ENCODE data around the gene ZNF10.

The ZNF10 gene

DNA sequence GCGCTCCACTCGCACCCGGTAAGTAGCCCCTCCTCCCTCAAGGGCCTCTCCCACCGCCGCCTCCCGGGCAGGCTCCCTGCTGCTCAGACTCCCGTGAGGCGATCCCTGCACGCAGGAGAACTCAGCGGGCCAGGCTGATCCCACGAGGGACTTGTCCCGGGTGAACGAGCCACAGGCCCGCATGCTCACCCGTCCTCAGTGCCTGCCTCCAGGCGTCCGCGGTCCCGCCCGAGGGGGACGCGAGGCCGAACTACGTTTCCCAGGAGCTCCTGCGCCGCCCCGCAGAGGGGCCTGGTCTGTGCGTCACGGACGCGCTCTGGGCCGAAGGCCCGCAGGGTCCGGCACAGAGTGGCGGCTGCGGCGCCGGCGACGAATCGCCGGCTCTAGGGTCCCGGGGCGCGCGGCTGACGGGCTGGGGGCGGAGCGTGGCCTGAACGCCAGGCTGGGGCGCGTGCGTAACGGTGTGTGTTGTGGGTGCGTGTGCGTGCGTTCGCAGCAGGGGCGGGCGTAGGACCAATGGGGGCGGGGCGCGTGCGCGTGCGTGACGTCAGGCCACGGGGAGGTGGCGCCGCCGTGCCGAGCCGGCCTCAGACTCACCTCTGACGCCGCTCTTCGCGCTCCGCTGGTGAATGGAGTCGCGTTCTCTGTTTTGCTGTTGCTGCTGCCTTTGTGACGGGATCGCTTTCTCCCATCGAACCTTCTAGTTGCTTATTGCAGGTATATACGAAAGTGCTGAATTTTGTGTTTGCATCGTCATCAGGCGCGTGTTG, at the start of gene ZNF10, which contains the start of gene ZNF891:
TSS of gene ZNF10 (plus strand) at position 590 of the 770 bp plus-strand sequence. CDS start 13,866 bp downstream, outside the sequence.
TSS of gene ZNF891 (minus strand) at position 237 of the 770 bp plus-strand sequence. CDS start 8,356 bp downstream, outside the sequence.
- peak; percentile 88 to 96 for DNase-seq (ENCODE audit: extremely low read depth in 1 of 2, low read depth in 1 of 2)

DNA sequence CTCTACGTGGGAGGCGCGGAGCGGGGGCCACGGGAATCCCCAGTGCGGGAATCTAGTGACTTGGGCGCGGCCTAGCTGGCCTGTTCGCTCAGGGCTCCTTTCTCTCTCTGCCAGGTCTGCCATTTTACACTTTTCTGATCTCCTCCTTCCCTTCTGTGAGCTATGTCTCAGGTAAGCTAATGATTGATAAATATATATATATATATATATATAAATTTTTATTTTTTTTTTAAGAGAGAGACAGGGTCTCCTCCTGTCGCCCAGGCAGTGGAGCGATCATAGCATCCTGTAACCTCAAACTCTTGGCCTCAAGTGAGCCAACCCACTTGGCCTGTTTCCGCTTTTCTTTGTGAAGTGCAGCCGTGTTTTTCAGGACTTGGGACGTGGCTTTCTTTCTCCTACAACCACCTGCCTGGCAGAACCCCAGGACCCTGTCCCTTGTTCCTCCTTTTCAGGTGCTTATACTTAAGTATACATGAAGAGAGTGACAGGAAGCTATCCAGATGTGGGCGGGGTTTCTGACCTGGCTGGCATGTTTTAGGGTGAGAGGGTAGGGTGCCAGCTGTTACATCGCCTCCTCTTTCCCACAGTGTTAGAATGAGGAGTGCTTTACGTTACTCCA, 49.2 kb upstream of the ZNF10 start:
- no peak for DNase-seq (ENCODE audit: extremely low read depth in 1 of 2, low read depth in 1 of 2)

DNA sequence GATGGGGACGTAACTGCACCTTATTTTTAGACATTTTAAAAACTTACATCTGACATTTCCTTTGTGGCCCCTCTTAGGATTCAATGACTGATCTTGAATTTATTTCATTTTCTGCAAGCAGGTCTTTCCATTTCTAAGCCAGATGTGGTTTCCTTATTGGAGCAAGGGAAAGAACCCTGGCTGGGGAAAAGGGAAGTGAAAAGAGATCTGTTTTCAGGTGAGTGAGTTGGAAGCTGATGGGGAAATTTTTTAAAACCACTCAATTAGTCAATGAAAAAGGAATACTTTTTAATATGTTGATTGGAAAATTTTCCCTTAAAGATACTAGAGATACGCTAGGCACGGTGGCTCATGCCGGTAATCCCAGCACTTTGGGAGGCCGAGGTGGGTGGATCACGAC, 47.1 kb upstream of the ZNF10 start:
- no peak for DNase-seq (ENCODE audit: extremely low read depth in 1 of 2, low read depth in 1 of 2)

DNA sequence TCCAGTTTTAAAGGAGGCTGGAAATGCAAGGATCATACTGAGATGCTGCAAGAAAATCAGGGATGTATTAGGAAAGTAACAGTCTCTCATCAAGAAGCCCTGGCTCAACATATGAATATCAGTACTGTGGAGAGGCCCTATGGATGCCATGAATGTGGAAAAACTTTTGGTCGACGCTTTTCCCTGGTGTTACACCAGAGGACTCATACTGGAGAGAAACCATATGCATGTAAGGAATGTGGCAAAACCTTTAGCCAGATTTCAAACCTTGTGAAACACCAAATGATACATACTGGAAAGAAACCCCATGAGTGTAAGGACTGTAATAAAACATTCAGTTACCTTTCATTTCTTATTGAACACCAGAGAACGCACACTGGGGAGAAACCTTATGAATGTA, 24.8 kb upstream of the ZNF10 start:
- DNase-seq (ENCODE audit: extremely low read depth in 1 of 2, low read depth in 1 of 2) = no peak

DNA sequence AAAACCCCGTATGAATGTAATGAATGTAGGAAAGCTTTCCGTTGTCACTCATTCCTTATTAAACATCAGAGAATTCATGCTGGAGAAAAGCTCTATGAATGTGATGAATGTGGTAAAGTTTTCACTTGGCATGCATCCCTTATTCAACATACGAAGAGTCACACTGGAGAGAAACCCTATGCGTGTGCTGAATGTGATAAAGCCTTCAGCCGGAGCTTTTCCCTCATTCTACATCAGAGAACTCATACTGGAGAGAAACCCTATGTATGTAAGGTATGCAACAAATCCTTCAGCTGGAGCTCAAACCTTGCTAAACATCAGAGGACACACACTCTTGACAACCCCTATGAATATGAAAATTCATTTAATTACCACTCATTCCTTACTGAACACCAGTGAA, 24.2 kb upstream of the ZNF10 start:
- DNase-seq (ENCODE audit: extremely low read depth in 1 of 2, low read depth in 1 of 2) = no peak

DNA sequence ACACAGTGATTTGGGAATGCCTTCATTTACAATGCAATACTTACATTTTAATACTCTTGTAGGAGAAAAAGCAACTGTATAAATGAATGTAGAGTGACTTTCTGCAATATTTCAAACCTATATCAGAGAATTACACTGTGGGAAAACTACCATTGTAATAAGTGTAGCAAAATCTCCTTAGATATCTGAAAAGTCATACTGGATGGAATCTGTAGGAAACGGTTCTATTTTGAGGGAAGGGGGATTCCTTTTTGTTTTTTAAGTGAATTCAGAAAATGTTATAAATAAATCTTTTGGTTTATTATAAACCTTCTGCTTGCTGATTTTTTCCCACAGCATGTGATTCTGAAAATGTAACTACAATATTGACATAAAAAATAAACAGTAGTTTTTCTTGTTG, 23.3 kb upstream of the ZNF10 start:
- no peak for DNase-seq (ENCODE audit: extremely low read depth in 1 of 2, low read depth in 1 of 2)

DNA sequence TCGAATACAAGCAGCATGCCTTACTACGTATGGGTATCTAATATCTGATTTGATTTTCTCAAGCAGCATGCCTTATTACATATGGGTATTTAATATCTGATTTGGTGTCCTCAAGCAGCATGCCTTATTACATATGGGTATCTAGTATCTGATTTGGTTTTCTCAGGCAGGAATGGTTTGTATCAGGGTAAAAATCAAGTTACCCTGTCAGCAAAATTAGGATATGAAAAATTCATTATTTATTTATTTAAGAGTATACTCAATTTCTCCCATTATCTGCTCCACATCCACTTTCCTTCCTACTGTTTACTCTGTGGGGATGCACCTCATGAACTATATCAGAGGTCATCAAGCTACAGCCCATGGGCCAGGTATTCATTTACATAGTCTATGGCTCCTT, 22.3 kb upstream of the ZNF10 start:
- no peak for DNase-seq (ENCODE audit: extremely low read depth in 1 of 2, low read depth in 1 of 2)

DNA sequence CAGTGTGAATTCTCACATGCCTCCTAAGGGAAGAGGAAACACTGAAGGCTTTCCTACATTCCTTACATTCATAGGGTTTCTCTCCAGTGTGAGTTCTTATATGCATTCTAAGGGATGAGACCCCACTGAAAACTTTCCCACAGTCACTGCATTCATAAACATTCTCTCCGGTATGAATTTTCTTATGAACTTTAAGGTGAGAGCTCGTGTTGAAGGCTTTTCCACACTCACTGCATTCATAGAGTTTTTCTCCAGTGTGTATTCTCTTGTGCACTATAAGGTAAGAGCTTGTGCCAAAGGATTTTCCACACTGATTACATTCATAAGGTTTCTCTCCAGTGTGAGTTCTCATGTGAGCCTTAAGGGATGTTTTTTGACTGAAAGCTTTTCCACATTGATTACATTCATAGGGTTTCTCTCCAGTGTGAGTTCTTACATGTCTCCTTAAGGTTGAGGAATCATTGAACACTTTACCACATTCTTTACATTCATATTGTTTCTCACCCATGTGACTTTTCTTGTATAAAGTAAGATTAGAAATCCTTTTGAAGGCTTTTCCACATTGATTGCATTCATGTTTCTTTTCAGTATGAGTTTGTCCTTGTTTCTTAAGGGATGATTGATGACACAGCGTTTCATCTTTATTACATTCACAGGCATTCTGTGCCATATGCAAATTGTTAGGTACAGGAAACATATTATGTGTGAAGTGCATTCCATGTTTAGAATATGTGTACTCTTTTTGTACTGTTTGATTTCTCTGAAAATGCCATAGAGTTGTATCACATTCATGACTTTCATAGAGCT, 9.8 kb upstream of the ZNF10 start:
- DNase-seq (ENCODE audit: extremely low read depth in 1 of 2, low read depth in 1 of 2) = no peak

DNA sequence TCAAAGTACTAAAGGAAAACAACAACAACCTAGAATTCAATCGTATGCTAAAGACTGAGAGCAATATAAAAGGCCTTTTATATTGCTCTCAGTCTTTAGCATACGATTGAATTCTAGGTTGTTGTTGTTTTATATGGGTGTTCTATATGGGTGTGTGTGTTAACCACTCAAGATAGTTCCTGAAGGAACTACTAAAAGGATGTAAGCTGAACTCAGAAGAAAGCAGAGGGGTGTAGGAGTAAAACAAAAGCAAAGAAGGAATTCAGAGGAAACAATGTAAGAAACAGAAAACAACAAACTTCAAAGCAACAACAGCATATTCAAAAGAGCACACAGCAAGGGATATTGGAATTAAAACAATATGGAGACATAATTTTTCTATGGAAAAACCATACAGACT, 5.8 kb upstream of the ZNF10 start:
- DNase-seq (ENCODE audit: extremely low read depth in 1 of 2, low read depth in 1 of 2) = no peak

DNA sequence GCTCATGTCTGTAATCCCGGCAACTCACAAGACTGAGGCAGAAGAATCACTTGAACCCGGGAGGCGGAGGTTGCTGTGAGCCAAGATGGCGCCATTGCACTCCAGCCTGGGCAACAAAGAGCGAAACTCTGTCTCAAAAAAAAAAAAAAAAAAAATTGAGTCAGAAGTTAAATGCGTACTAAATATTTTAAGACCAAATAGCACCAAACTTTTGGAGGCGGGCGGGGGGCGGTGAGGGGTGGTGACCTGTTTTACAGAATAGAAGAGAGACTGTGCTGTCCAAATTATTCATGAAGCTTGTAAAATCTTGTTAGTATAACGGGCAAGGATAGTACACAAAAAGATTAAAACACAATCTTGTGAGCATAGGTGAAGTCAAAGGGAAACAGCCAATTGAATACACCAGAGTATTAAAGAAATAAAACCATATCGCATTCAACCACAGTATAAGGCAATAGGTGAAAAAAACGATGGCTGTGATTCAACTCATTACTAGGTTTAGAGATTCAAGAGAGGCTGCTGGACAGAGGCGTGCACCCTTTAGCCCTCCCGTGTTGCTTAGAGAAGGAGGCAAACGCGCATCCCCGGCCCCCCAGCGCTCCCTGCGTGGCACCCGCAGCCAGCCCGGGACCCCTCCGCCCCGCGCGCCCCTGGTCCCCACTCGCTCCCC, 924 bp upstream of the ZNF10 start:
- DNase-seq (ENCODE audit: extremely low read depth in 1 of 2, low read depth in 1 of 2) = no peak

DNA sequence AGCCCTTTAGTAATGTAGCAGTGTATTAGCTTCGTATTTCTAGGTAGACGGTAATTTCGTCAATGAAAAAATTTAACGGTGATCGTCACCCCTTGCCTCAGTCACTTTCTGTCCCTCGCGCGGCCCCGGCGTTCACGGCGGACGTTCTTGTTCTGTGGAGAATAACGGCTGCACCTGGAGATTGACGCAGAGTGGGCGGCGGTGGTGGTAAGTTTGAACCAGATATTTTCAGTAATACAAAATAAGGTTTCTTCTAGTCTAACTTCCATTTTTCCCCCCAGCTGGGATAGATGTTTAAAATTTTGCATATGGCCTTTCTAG, 341 bp downstream of the ZNF10 start:
- peak; percentile 1 to 19 for DNase-seq (ENCODE audit: extremely low read depth in 1 of 2, low read depth in 1 of 2)

DNA sequence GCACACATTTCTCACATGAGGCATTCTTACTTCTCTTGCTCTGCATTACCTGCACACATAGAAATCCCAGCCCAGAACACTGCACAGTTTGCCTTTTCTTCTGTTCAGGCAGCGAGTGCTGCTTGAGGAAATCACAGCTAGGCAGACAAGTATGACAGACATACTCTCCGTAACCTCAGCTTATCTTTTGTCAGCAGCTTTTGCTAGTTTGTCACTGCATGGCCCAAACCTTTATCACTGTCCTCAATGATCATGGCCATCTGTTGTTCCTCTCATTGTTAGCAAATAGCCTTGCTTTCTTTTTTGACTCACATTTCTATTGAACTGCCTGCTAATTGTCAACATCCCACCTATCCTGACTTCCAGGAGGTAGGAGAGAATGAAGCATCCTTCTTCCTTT, 5.3 kb downstream of the ZNF10 start:
- no peak for DNase-seq (ENCODE audit: extremely low read depth in 1 of 2, low read depth in 1 of 2)

DNA sequence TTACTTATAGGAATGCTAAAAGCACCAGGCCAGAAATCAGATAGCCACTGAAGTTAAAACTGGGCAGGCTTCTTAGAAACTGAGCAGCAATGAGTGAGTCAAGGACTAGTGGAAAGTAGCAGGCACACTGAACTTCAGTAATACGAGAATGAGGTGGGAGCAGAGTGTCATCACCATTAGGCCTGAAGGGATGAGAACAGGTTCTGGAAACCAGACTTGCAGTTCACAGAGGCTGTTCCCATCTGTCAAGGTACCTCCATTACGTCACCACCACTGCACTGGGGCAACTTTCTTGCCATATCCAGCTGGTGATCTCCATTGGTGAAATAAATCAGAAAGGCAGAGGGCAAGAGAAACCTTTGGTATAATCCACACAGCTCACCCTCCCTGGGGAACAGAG, 15.6 kb downstream of the ZNF10 start:
- no peak for DNase-seq (ENCODE audit: extremely low read depth in 1 of 2, low read depth in 1 of 2)

DNA sequence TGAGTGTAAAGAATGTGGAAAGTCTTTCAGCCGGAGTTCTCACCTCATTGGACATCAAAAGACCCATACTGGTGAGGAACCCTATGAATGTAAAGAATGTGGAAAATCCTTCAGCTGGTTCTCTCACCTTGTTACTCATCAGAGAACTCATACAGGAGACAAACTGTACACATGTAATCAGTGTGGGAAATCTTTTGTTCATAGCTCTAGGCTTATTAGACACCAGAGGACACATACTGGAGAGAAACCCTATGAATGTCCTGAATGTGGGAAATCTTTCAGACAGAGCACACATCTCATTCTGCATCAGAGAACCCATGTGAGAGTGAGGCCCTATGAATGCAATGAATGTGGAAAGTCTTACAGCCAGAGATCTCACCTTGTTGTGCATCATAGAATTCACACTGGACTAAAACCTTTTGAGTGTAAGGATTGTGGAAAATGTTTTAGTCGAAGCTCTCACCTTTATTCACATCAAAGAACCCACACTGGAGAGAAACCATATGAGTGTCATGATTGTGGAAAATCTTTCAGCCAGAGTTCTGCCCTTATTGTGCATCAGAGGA, 25.8 kb downstream of the ZNF10 start:
- no peak for DNase-seq (ENCODE audit: extremely low read depth in 1 of 2, low read depth in 1 of 2)

DNA sequence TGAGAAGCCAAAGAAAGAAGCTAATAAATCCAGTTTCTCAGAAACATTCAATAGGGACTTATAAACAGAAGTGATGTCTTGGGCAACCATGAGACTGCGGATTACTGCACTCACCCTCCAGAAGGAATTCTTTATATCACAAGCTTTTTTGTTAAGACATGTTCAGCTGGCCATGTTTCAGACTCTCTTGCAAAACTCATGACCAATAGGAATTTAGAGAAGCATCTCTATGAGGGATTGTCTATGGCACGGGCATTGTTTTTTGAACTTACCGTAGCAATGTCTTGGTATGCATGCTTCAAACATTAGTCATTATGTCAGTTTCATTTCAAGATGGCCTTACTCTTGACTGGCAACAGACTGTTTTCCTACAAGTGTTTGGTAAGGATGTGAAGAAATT, 35.3 kb downstream of the ZNF10 start:
- no peak for DNase-seq (ENCODE audit: extremely low read depth in 1 of 2, low read depth in 1 of 2)

DNA sequence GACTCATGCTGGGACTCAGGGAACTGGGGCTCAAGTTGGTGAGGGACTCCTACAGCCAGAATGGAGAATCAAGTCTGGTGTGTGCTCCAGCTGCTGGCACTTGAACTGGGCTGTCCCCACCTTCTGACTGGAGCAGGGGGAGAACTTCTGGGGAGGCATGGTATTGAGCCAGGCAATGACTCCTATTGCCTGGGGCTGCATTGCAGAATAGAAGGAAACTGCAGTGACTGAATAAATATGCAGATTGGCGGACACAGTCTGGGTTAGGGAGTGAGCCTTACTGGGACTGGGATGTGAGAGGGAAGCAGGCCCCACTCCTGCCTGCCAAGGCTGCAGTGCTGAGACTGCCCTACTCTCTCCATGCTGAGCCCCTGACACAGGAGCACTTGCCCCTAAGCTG, 42.1 kb downstream of the ZNF10 start:
- DNase-seq (ENCODE audit: extremely low read depth in 1 of 2, low read depth in 1 of 2) = no peak

DNA sequence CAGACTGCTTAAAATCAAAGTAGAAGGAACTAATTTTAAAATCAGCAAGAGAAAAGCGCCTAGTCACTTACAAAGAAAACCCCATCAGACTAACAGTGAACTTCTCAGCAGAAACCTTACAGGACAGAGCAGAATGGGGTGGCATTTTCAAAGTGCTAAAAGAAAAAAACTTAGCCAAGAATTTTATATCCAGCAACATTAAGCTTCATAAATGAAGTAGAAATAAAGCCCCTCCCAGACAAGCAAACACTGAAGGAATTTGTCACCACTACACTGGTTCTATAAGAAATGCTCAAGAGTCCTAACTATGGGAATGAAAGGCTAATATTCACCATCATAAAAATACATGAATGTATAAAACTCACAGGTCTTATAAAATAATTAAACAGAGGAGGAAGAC, 44.5 kb downstream of the ZNF10 start:
- no peak for DNase-seq (ENCODE audit: extremely low read depth in 1 of 2, low read depth in 1 of 2)

DNA sequence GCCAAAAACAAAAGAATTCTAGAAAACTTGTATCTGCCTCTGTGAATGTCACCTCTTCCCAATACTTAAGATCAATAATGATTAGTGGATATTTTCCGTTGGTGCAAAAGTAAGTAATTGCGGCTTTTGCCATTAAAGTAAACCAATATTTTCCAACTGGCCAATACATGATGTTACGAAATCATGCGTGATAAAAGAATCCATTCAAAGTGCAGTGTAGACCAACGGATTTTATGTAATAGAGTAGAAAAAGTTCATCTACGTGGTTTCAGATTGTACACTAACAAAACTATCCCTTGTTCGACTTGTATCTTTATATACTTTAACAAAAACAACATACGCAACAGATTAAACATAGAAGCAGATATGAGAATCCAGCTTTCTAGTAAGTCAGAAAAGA, 50.2 kb downstream of the ZNF10 start:
- DNase-seq (ENCODE audit: extremely low read depth in 1 of 2, low read depth in 1 of 2) = no peak

DNA sequence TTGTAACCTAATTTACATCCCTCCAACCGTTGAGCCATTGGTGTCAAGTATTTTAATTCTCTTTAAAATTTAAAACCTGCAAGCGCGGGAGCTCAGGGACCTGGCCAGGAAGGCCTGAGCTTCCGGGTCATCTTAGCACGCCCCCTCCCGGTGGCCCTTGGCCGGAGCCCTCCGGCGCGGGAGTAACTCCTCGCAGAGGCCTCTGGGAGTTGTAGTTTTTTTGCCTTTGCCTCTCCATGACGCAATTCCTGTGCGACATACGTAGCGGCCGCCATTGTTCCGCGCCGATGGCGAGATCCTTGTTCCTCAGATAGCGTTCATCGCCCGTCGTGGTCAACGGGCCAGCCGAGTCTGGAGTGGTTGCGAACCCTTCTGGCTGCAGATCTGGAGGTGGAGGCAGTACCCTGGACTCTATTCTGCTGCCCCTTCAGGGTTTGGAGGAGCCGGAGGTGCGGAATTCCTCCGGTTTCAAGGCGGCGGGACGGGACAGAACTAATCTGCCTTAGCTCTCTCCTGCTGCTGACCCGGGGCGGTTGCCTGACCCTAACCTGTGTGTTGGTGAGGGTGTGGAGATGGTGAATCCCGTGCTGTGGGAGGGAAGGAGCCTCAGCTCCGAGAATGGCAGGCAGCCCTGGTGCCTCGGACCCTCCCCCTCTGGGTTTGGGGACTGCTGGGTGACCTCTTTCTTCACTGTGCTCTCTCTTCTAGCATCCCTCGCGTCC, 51.0 kb downstream of the ZNF10 start, which contains the start of gene ZNF268:
TSS of gene ZNF268 (plus strand) at position 258 of the 722 bp plus-strand sequence. CDS start 503 bp downstream, outside the sequence.
- peak; percentile 68 to 79 for DNase-seq (ENCODE audit: extremely low read depth in 1 of 2, low read depth in 1 of 2)

DNA sequence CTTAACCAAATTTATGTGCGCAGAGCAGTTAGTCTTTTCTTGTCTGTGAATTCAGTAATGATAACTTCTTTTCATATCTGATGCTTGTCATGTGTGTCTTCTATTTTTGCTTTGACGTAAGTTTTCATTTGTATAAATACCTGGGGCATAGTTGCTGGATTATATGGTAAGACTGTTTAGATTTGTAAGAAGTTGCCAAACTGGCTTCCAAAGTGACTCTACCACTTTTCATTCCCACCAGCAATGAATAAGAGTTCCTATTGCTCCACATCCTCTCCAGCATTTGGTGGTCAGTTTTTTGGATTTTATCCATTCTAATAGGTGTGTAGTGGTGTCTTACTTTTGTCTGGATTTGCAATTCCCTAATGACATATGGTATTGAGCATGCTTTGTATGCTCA, 59.7 kb downstream of the ZNF10 start:
- DNase-seq (ENCODE audit: extremely low read depth in 1 of 2, low read depth in 1 of 2) = no peak
